NCI-H345 treated with DMSO at 0.1 percent for 48 hours (cell line): ENCODE data around the gene EFCAB11.

Experiments used
- DNase-seq: peaks from one replicate; lab custom pipeline; 2025; ENCODE audit not compliant: unreplicated experiment; lab: John Stamatoyannopoulos, UW

The EFCAB11 gene, protein sequence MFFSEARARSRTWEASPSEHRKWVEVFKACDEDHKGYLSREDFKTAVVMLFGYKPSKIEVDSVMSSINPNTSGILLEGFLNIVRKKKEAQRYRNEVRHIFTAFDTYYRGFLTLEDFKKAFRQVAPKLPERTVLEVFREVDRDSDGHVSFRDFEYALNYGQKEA

DNA sequence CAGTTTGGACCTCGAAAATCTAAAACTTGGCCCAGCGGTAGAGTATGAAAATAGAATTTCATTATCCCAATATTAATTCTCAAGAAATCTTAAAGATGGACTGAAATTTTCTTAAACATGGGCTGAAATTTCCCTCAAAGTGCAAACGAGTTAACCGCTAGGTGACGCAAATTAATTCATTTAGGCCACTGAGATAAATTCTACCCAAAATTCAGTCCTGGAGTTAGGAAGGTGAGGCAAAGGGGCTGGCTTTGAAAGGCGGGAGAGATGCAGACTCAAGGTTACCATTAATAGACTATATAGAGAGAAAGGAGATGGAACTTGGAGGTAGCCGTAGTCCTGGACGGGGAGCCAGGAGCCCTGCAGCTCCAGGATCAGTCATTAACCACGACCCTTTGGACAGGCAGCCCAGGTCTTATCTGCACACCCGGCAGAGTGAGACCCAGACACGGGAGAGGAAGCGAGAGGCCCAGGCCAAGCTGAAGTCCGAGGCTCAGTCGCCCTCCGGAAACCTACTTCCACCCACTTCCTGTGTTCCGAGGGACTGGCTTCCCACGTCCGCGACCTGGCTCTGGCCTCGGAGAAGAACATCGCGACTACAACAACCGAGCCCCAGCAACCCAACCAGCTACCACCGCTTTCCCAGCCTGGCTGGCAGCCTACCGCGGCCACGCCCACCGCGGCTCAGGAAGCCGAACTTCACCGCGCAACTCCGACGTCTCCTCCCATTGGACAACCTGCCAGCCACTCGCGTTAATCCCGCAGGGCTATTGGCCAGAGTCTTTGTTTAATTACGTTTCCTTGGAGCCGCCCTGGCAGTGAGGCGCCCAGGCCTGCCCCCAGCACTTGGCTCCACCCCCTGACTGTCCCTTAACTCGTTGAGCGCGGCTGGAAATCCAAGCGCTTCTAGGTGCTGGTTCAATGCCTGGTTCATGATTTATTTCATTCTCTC, at the start of gene EFCAB11:
Gene EFCAB11 (minus strand): TSS at position 661 of the 952 bp plus-strand sequence. CDS start 70 bp downstream, at position 591.
- peak; percentile 99 for DNase-seq

GRCh38 chr14:90003526-90004307, 49.2 kb upstream of the EFCAB11 start:
- no peak for DNase-seq

- no peak for DNase-seq
Observed at GRCh38 chr14:90000935-90001334, 46.4 kb upstream of the EFCAB11 start.

GRCh38 chr14:89996963-89997362, 42.4 kb upstream of the EFCAB11 start:
- no peak for DNase-seq

GRCh38 chr14:89992273-89992672, 37.7 kb upstream of the EFCAB11 start:
- DNase-seq = no peak

DNA sequence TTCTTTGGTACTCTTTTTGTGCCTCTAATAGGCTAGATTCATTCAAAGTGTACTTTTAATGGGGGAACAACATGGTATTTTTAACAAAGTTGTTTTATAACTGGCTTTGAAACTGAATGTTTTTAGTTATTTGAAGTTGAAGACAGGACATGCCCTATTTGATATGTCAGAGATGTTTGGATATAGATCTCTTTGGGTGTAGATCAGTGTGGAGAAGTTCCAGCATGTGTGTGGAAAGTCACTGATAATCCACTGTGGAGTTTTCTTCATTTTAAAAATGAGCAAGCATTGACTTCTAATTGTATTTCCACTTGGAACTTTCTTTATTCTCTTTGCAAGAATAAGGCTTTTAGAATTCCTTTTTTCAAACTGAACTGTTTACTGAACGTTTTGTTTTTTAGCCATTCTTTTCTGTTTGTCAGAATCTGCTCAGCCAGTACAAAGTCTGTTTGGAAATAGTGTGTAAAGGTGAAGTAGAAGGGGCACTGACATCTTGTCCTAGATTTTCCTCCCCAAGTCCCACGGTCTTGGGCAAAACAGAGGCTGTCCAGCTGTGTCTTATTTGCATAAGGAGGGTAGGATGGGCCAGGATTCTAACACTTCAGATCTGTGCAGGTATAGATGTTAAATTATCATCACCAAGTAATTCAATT, 36.2 kb upstream of the EFCAB11 start:
- DNase-seq = no peak

DNA sequence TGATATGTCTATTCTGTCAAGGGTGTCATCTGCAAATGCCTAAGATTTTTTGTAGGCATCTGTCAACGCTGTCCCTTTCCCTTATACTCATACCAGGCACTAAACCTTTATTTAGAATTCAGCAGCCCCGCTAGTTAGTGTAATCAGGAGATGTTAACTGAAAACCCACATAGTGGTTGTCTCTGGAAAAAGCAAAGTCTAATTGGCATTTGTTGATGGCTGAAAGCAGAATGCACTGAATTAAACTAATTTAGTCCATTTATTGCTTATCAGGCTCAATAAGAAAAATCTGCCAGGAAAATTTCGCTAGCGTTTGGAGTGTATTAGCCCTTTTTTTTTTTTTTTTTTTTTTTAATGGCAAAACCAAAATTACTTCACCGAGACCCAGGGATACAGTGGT, 35.7 kb upstream of the EFCAB11 start:
- DNase-seq = no peak

DNA sequence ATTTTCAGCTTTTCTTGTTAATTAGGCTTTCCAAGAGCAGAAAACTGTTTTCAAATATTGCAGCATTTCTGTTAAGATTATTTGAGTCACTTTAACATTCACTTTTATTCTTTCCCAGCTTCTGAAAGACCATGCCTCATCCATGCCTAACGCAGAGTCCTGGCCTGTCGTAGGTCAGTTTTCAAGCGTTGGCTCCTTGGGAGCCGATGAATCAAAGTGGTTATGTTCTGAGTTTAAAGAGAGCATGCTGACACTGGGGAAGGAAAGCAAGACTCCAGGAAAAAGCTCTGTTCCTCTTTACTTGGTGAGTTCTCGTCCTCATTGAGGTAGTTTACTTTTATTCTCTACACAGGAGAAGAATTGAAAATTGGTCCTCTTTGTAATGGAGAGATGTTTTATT, 34.3 kb upstream of the EFCAB11 start:
- DNase-seq = no peak

DNA sequence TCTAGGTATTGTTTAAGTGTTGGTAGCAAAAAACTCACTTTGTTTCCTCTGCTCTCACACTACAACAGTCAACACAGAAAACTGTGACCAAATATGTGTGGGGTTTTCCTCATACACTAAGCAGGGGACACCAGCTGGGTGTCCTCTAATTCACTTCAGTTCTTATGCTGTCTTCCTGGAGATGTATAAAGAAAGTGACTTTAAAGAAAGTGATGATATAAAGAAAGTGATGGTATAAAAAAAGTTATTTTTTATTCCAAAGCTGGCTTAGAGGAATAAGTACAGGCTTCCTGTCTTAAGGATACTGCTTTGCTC, 32.6 kb upstream of the EFCAB11 start:
- DNase-seq = no peak

- no peak for DNase-seq
Observed at GRCh38 chr14:89986462-89987160, 32.1 kb upstream of the EFCAB11 start.

- no peak for DNase-seq
Observed at GRCh38 chr14:89983375-89983774, 28.8 kb upstream of the EFCAB11 start.

- no peak for DNase-seq
Observed at GRCh38 chr14:89978656-89979055, 24.1 kb upstream of the EFCAB11 start.

- DNase-seq = no peak
Observed at GRCh38 chr14:89977668-89978067, 23.1 kb upstream of the EFCAB11 start.

GRCh38 chr14:89973234-89973823, 18.8 kb upstream of the EFCAB11 start:
- peak; percentile 41 for DNase-seq

GRCh38 chr14:89965839-89966238, 11.3 kb upstream of the EFCAB11 start:
- no peak for DNase-seq

DNA sequence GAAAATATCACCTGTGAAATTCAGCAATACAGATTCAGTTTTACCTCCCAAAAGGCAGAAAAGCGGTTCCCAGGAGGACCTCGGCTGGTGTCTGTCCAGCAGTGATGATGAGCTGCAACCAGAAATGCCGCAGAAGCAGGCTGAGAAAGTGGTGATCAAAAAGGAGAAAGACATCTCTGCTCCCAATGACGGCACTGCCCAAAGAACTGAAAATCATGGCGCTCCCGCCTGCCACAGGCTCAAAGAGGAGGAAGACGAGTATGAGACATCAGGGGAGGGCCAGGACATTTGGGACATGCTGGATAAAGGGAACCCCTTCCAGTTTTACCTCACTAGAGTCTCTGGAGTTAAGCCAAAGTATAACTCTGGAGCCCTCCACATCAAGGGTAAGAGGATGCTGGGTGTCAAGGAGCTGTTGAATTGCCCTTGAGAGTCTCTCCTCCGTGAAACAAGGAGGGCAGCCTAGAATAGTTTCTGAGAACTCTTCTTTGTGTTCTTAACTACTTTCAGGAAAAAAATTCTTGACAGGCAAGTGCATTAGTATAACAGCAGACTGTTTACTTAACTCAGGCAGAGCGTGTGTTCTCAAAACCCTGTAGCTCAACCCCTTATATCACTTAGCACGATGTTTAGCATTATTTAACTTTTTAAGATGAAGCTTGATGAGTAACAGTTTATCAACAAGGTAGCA, 8.9 kb upstream of the EFCAB11 start:
- no peak for DNase-seq

DNA sequence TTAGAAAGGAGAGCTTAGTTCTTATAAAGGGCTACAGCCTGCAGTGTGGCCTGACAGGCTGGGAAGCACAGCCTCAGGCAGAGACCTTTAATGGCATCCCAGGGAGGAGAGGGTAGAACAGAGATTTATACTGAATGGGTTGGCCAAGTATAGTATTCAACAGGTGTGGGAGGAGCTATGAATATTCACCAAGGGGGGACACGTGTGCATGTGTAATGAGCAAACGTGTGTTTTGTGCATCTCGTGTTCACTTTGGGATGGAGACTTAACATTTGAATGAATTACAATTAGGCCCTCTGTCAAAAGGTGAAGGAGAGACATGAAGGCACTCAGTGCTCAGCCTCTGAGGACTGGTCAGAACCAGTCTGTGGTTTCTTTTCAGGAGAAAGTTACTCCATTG, 6.4 kb upstream of the EFCAB11 start:
- DNase-seq = no peak

- no peak for DNase-seq
Observed at GRCh38 chr14:89959853-89960445, 5.4 kb upstream of the EFCAB11 start.

DNA sequence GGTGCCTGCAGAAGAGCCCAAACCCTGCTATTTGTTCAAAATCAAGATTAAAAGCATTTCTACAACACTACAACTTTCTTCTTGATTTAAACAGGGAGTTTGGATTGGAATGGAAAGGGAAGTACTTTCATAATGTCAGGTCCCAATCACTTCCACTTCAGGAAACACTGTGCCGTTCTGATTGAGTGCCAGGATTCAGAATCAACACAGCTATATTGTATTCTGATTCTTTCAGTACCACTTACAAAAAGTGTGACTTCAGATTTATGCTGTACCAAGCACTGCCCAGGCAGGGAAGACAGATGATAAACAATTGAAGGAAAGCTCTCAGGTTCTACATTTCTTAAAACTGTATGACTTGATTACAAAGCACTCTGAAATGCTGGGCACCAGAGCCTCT, 4.4 kb upstream of the EFCAB11 start:
- no peak for DNase-seq
